GM21526 (cell line): ENCODE data around the gene ZSWIM2.
"Not testable (repeated sequence)": the region's sequence is repeated elsewhere in the genome, so short reads cannot be mapped to it uniquely, and the experiment has no call there.

Experiments used
- ATAC-seq: cut with Tn5 transposase; IDR thresholded peaks from one replicate; pipeline ENCODE4 v1.9.1; 2021; ENCODE audit warnings: moderate library complexity; ENCODE audit not compliant: unreplicated experiment, low FRiP score

ZSWIM2 gene

GRCh38 chr2:186848873-186849578, at the start of gene ZSWIM2:
Gene ZSWIM2 (minus strand): TSS chr2:186849170. CDS start chr2:186849130, 40 bp downstream.
- ATAC-seq: no peak

GRCh38 chr2:186896220-186896619, 47.2 kb upstream of the ZSWIM2 start:
- ATAC-seq: not testable (repeated sequence)

GRCh38 chr2:186895451-186895850, 46.5 kb upstream of the ZSWIM2 start:
- ATAC-seq: no peak

GRCh38 chr2:186894478-186894877, 45.5 kb upstream of the ZSWIM2 start:
- ATAC-seq: no peak

- no peak for ATAC-seq
Measured at GRCh38 chr2:186892821-186893220, 43.9 kb upstream of the ZSWIM2 start.

GRCh38 chr2:186891185-186891621, 42.2 kb upstream of the ZSWIM2 start:
- ATAC-seq: no peak

GRCh38 chr2:186889101-186889879, 40.3 kb upstream of the ZSWIM2 start:
- no peak for ATAC-seq

- ATAC-seq: no peak
Measured at GRCh38 chr2:186887107-186888090, 38.4 kb upstream of the ZSWIM2 start.

GRCh38 chr2:186884587-186884986, 35.6 kb upstream of the ZSWIM2 start:
- no peak for ATAC-seq

GRCh38 chr2:186883666-186884065, 34.7 kb upstream of the ZSWIM2 start:
- no peak for ATAC-seq

GRCh38 chr2:186882511-186883071, 33.6 kb upstream of the ZSWIM2 start:
- ATAC-seq: no peak

- ATAC-seq: no peak
Measured at GRCh38 chr2:186881660-186882059, 32.7 kb upstream of the ZSWIM2 start.

GRCh38 chr2:186879312-186879711, 30.3 kb upstream of the ZSWIM2 start:
- ATAC-seq: no peak

- ATAC-seq: no peak
Measured at GRCh38 chr2:186874713-186875112, 25.7 kb upstream of the ZSWIM2 start.

GRCh38 chr2:186871881-186872280, 22.9 kb upstream of the ZSWIM2 start:
- ATAC-seq: no peak

- no peak for ATAC-seq
Measured at GRCh38 chr2:186868344-186868743, 19.4 kb upstream of the ZSWIM2 start.

- peak; percentile 78 for ATAC-seq
Measured at GRCh38 chr2:186862869-186863709, 14.1 kb upstream of the ZSWIM2 start.

GRCh38 chr2:186855216-186855615, 6.2 kb upstream of the ZSWIM2 start:
- ATAC-seq: no peak

- ATAC-seq: no peak
Measured at GRCh38 chr2:186853951-186854350, 5.0 kb upstream of the ZSWIM2 start.
